Glutamatergic neuron (in vitro differentiated cells): ENCODE measurements around the gene PSEN2. TPM values are rescaled to one million over a fixed set of nuclear protein-coding genes. Genes with fewer than 3 reads are reported as not detected.
A peak's percentile ranks its signal among the peaks of the same experiment; 100 is the strongest.

Source experiments
- DNase-seq: peaks from one replicate; pipeline ENCODE4 v3.0.0; 2022
- H3K27ac Mint-ChIP-seq: one replicate; pipeline ENCODE4 v1.8.0; 2020; ENCODE audit warnings: mild to moderate bottlenecking, mixed read lengths, inconsistent platforms; ENCODE audit not compliant: unreplicated experiment
- H3K27me3 Mint-ChIP-seq: one replicate; pipeline ENCODE4 v1.8.0; 2020; ENCODE audit warnings: mild to moderate bottlenecking, moderate library complexity, mixed read lengths, inconsistent platforms; ENCODE audit not compliant: unreplicated experiment
- H3K36me3 Mint-ChIP-seq: one replicate; pipeline ENCODE4 v1.8.0; 2020; ENCODE audit warnings: mild to moderate bottlenecking, mixed read lengths, inconsistent platforms; ENCODE audit not compliant: unreplicated experiment
- H3K4me1 Mint-ChIP-seq: one replicate; pipeline ENCODE4 v1.8.0; 2020; ENCODE audit warnings: mild to moderate bottlenecking, low read depth, mixed read lengths, inconsistent platforms; ENCODE audit not compliant: unreplicated experiment
- H3K4me3 Mint-ChIP-seq: one replicate; pipeline ENCODE4 v1.8.0; 2020; ENCODE audit warnings: mild to moderate bottlenecking, mixed read lengths, inconsistent platforms; ENCODE audit not compliant: unreplicated experiment
- H3K9me3 Mint-ChIP-seq: one replicate; pipeline ENCODE4 v1.8.0; 2020; ENCODE audit warnings: mild to moderate bottlenecking, moderate library complexity, mixed read lengths, inconsistent platforms; ENCODE audit not compliant: unreplicated experiment
- CTCF ChIP-seq: fragments of 200-600 bp; sonication (generic); IDR thresholded peaks from one replicate; pipeline ENCODE4 v1.5.0; 2021; ENCODE audit not compliant: partially characterized antibody, unreplicated experiment
- total RNA-seq: library from RNA; stranded (reverse); fragmentation: NEBNext Ultra II Directional; extraction: Animal tissue kit (Norgen Biotek cat#: 25700); gene quantifications from one replicate; pipeline ENCODE4 v1.2.1, GENCODE V29; 2021; ENCODE audit not compliant: unreplicated experiment

The PSEN2 gene
- total RNA-seq, 1 donor from 2014 or later = 22.2 TPM

GRCh38 chr1:226886122-226886901 lies 15.9 kb downstream of the PSEN2 start:
- Mint-ChIP-seq H3K4me3 (peak overlapping the region; percentile 52), H3K27me3 (peaks cover 11% of the 10 kb centered on the region), H3K36me3 (peaks cover 12% of the 10 kb centered on the region), H3K9me3 (peaks cover 17% of the 10 kb centered on the region), H3K27ac (peak overlapping the region; percentile 84), H3K4me1 (peaks cover 36% of the 10 kb centered on the region)
- DNase-seq = no peak
- TF ChIP-seq CTCF = no peak

GRCh38 chr1:226887006-226887405 lies 16.6 kb downstream of the PSEN2 start:
- Mint-ChIP-seq H3K4me3 (peak overlapping the region; percentile 56), H3K36me3 (peaks cover 11% of the 10 kb centered on the region), H3K4me1 (peaks cover 35% of the 10 kb centered on the region), H3K27me3 (peaks cover 11% of the 10 kb centered on the region), H3K9me3 (peaks cover 17% of the 10 kb centered on the region), H3K27ac (peak overlapping the region; percentile 93)
- peak; percentile 72 for DNase-seq
- no peak for TF ChIP-seq CTCF

- Mint-ChIP-seq H3K9me3 (peaks cover 17% of the 10 kb centered on the region), H3K36me3 (peaks cover 11% of the 10 kb centered on the region), H3K4me1 (peaks cover 30% of the 10 kb centered on the region), H3K4me3 (no peak overlapping the region), H3K27ac (no peak overlapping the region), H3K27me3 (peaks cover 11% of the 10 kb centered on the region)
- no peak for TF ChIP-seq CTCF
- DNase-seq = no peak
These were observed 17.6 kb downstream of the PSEN2 start for GRCh38 chr1:226888021-226888420.

GRCh38 chr1:226888816-226889215 lies 18.4 kb downstream of the PSEN2 start:
- Mint-ChIP-seq H3K4me3 (no peak overlapping the region), H3K27me3 (peaks cover 11% of the 10 kb centered on the region), H3K27ac (no peak overlapping the region), H3K4me1 (peaks cover 28% of the 10 kb centered on the region), H3K36me3 (peaks cover 11% of the 10 kb centered on the region), H3K9me3 (peaks cover 17% of the 10 kb centered on the region)
- no peak for TF ChIP-seq CTCF
- DNase-seq = no peak

- H3K4me3 Mint-ChIP-seq = no peak overlapping the region
- H3K36me3 Mint-ChIP-seq = peaks cover 11% of the 10 kb centered on the region
- peaks cover 17% of the 10 kb centered on the region for H3K9me3 Mint-ChIP-seq
- DNase-seq = no peak
- H3K27ac Mint-ChIP-seq = no peak overlapping the region
- peaks cover 25% of the 10 kb centered on the region for H3K4me1 Mint-ChIP-seq
- H3K27me3 Mint-ChIP-seq = peaks cover 11% of the 10 kb centered on the region
- no peak for TF ChIP-seq CTCF
These were observed 19.4 kb downstream of the PSEN2 start for GRCh38 chr1:226889616-226890330.
